Fibroblast of peridontal ligament (primary cell): ENCODE data around the gene CUBN.

Source experiments
- DNase-seq: peaks from one replicate; pipeline ENCODE4 v3.0.0-alpha.2; 2010; ENCODE audit errors: extremely low read depth

The CUBN gene

GRCh38 chr10:16952610-16953009 is 177.0 kb downstream of the CUBN start:
- DNase-seq, result peak; percentile 63

- DNase-seq, result peak; percentile 88
Measured at GRCh38 chr10:16952080-16952479, 177.5 kb downstream of the CUBN start.

- DNase-seq, result peak; percentile 86
Measured at GRCh38 chr10:16950656-16951601, 178.7 kb downstream of the CUBN start.

- DNase-seq, result no peak
Measured at GRCh38 chr10:16949816-16950215, 179.8 kb downstream of the CUBN start.

GRCh38 chr10:16948361-16948760 is 181.2 kb downstream of the CUBN start:
- no peak for DNase-seq

GRCh38 chr10:16947069-16947468 is 182.5 kb downstream of the CUBN start:
- DNase-seq, result no peak

- DNase-seq, result peak; percentile 84
Measured at GRCh38 chr10:16945593-16945992, 184.0 kb downstream of the CUBN start.

GRCh38 chr10:16944986-16945385 is 184.6 kb downstream of the CUBN start:
- no peak for DNase-seq

GRCh38 chr10:16944402-16944801 is 185.2 kb downstream of the CUBN start:
- peak; percentile 98 for DNase-seq

- peak; percentile 86 for DNase-seq
Measured at GRCh38 chr10:16943295-16944285, 186.0 kb downstream of the CUBN start.

GRCh38 chr10:16942381-16943078 is 187.1 kb downstream of the CUBN start:
- DNase-seq, result no peak

GRCh38 chr10:16941870-16942269 is 187.7 kb downstream of the CUBN start:
- no peak for DNase-seq

- no peak for DNase-seq
Measured at GRCh38 chr10:16941067-16941466, 188.5 kb downstream of the CUBN start.

GRCh38 chr10:16938952-16939351 is 190.7 kb downstream of the CUBN start:
- DNase-seq, result no peak

GRCh38 chr10:16934461-16934860 is 195.2 kb downstream of the CUBN start:
- DNase-seq, result no peak

GRCh38 chr10:16933783-16934182 is 195.8 kb downstream of the CUBN start:
- peak; percentile 46 for DNase-seq

GRCh38 chr10:16931930-16932329 is 197.7 kb downstream of the CUBN start:
- DNase-seq, result no peak

- no peak for DNase-seq
Measured at GRCh38 chr10:16930540-16930939, 199.1 kb downstream of the CUBN start.

- no peak for DNase-seq
Measured at GRCh38 chr10:16929069-16929468, 200.5 kb downstream of the CUBN start.

- DNase-seq, result no peak
Measured at GRCh38 chr10:16927546-16927945, 202.1 kb downstream of the CUBN start.

- no peak for DNase-seq
Measured at GRCh38 chr10:16923726-16924125, 205.9 kb downstream of the CUBN start.

GRCh38 chr10:16923309-16923708 is 206.3 kb downstream of the CUBN start:
- no peak for DNase-seq
